ENCODE measurements around the gene ACTRT2. TPM values are rescaled to one million over a fixed set of nuclear protein-coding genes. Genes with fewer than 3 reads are reported as not detected.

Gene ACTRT2
- total RNA-seq, 1 donor from 2014 or later: not detected

DNA sequence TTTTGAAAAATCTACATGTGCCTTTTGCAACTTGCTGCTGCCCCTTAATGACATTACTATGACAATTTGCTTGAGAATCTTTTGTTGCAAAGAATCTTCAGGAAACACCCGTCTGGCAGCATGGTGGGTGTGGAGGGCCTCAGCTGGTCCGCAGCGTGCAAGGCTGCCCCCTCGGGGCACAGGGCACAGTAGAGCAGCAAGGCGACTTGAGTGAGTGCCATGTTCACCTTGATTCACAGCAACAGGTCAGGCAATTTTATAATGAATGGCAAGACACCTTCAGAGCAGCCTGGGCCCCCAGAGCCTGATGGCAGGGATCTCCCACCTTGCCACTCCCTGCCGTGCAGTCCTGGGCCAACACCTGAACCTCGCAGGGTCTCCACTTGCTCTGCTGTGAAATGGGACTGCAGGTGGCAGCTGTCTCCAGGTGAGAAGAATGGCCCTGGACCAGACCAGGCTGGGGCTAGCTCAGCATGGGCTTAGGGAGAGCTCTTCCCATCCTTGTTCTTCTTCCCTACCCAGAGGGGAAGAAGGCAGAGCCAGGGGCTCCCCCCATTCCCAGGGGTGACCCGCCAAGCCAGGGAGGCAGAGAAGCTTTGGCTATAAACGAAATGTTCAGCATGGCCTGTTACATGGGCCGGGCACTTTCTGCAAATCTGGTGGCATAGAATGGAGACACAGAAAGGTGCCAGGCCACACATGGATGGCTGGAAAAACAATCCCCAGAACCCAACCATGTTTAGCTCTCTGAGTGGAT lies 34.5 kb upstream of the ACTRT2 start:
- Mint-ChIP-seq H3K27me3 (ENCODE audit: unreplicated experiment) (peaks cover 2% of the 10 kb centered on the region), H3K4me3 (ENCODE audit: unreplicated experiment) (no peak overlapping the region), H3K9me3 (ENCODE audit: unreplicated experiment) (peaks cover 9% of the 10 kb centered on the region), H3K4me1 (ENCODE audit: low read depth, unreplicated experiment) (peaks cover 6% of the 10 kb centered on the region), H3K36me3 (ENCODE audit: unreplicated experiment) (peaks cover 7% of the 10 kb centered on the region), H3K27ac (ENCODE audit: unreplicated experiment) (no peak overlapping the region)
- TF ChIP-seq, protein P1, sequence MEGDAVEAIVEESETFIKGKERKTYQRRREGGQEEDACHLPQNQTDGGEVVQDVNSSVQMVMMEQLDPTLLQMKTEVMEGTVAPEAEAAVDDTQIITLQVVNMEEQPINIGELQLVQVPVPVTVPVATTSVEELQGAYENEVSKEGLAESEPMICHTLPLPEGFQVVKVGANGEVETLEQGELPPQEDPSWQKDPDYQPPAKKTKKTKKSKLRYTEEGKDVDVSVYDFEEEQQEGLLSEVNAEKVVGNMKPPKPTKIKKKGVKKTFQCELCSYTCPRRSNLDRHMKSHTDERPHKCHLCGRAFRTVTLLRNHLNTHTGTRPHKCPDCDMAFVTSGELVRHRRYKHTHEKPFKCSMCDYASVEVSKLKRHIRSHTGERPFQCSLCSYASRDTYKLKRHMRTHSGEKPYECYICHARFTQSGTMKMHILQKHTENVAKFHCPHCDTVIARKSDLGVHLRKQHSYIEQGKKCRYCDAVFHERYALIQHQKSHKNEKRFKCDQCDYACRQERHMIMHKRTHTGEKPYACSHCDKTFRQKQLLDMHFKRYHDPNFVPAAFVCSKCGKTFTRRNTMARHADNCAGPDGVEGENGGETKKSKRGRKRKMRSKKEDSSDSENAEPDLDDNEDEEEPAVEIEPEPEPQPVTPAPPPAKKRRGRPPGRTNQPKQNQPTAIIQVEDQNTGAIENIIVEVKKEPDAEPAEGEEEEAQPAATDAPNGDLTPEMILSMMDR (IDR thresholded peaks at IDR 0.05; ENCODE audit: partially characterized antibody, unreplicated experiment): no peak
- no peak for DNase-seq

DNA sequence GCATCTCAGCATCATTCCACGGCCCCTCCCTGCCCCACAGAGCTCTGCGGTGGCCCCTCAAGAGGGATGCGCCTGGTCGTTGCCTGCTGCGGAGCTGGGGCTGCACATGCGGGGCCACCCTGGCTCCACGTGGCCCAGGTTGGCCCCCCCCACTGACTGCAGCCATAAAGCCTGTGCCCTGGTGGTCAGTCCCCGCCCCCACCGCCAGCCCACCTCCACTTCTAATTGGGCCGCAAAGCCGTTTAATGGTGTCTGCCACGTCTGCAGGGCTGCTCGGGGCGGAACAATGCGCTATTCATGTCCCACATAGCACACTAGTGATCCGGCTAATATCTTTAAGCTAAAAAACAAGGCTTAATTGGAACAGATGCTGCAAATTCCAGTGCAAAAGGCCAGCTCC lies 33.5 kb upstream of the ACTRT2 start:
- peaks cover 11% of the 10 kb centered on the region for H3K36me3 Mint-ChIP-seq (ENCODE audit: unreplicated experiment)
- peaks cover 2% of the 10 kb centered on the region for H3K27me3 Mint-ChIP-seq (ENCODE audit: unreplicated experiment)
- no peak overlapping the region for H3K4me3 Mint-ChIP-seq (ENCODE audit: unreplicated experiment)
- no peak overlapping the region for H3K27ac Mint-ChIP-seq (ENCODE audit: unreplicated experiment)
- TF ChIP-seq, protein P1 (IDR thresholded peaks at IDR 0.05; ENCODE audit: partially characterized antibody, unreplicated experiment): no peak
- peaks cover 9% of the 10 kb centered on the region for H3K9me3 Mint-ChIP-seq (ENCODE audit: unreplicated experiment)
- no peak for DNase-seq
- peaks cover 5% of the 10 kb centered on the region for H3K4me1 Mint-ChIP-seq (ENCODE audit: low read depth, unreplicated experiment)

DNA sequence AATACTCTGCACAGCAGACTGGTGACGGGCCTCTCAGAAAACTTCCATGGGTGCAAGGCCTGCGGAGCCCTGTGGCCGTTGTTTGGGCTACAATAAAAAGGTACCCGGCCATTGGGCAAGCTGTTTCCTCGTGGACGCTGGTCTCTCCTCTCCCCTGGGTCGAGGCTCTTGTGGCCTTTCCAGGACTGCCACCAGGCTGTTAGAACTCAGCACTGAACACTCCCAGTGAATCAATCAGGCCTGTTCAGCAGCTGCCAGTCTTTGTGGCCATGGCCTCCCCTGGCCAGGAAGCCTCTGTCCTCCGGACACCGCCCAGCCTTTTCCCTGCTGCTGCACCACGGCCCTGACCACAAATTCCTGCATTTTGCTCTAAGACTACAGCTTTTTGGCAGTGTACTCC lies 33.0 kb upstream of the ACTRT2 start:
- peaks cover 2% of the 10 kb centered on the region for H3K27me3 Mint-ChIP-seq (ENCODE audit: unreplicated experiment)
- peaks cover 9% of the 10 kb centered on the region for H3K9me3 Mint-ChIP-seq (ENCODE audit: unreplicated experiment)
- H3K4me3 Mint-ChIP-seq (ENCODE audit: unreplicated experiment): no peak overlapping the region
- no peak for DNase-seq
- peaks cover 5% of the 10 kb centered on the region for H3K4me1 Mint-ChIP-seq (ENCODE audit: low read depth, unreplicated experiment)
- TF ChIP-seq, protein P1 (IDR thresholded peaks at IDR 0.05; ENCODE audit: partially characterized antibody, unreplicated experiment): no peak
- H3K27ac Mint-ChIP-seq (ENCODE audit: unreplicated experiment): no peak overlapping the region
- H3K36me3 Mint-ChIP-seq (ENCODE audit: unreplicated experiment): peaks cover 14% of the 10 kb centered on the region

DNA sequence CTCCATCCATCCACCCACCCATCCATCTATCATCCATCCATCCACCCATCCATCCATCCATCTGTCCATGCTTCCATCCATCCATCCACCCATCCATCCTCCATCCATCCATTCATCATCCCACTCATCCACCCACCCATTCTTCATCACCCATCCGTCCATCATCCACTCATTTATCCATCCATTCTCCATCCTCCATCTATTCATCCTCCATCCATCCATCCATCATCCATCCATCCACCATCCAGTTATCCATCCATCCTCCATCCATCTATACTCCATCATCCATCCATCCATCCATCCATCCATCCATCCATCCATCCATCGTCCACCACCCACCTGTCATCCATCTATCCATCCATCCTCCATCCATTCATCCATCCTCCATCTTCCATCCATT lies 32.1 kb upstream of the ACTRT2 start:
- Mint-ChIP-seq H3K9me3 (ENCODE audit: unreplicated experiment) (peaks cover 9% of the 10 kb centered on the region), H3K27ac (ENCODE audit: unreplicated experiment) (no peak overlapping the region), H3K36me3 (ENCODE audit: unreplicated experiment) (peaks cover 14% of the 10 kb centered on the region), H3K4me1 (ENCODE audit: low read depth, unreplicated experiment) (peaks cover 5% of the 10 kb centered on the region), H3K27me3 (ENCODE audit: unreplicated experiment) (peaks cover 2% of the 10 kb centered on the region), H3K4me3 (ENCODE audit: unreplicated experiment) (no peak overlapping the region)
- DNase-seq: no peak
- TF ChIP-seq, protein P1 (IDR thresholded peaks at IDR 0.05; ENCODE audit: partially characterized antibody, unreplicated experiment): no peak

DNA sequence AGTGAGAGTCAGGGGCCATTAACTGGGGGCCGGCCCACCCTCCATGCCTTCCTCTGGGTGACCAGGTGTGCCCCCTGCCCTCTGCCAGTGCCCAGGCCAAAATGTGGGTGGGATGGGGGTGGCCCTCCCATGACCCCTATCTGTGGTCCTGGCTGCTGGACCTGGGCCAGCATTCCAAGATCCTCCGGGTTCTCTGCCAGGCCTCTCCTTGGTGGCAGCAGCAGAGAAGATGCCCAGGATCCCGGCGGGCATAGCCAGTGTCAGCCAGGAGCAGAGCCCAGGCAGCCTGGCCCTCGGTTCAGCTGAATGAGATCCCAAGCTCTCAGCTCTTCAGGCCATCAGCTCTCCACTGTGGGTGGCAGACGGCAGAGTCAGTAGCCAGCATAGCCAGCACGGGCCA lies 31.3 kb upstream of the ACTRT2 start:
- peaks cover 14% of the 10 kb centered on the region for H3K36me3 Mint-ChIP-seq (ENCODE audit: unreplicated experiment)
- H3K4me1 Mint-ChIP-seq (ENCODE audit: low read depth, unreplicated experiment): peaks cover 5% of the 10 kb centered on the region
- H3K4me3 Mint-ChIP-seq (ENCODE audit: unreplicated experiment): no peak overlapping the region
- H3K9me3 Mint-ChIP-seq (ENCODE audit: unreplicated experiment): peaks cover 9% of the 10 kb centered on the region
- H3K27ac Mint-ChIP-seq (ENCODE audit: unreplicated experiment): no peak overlapping the region
- no peak for DNase-seq
- H3K27me3 Mint-ChIP-seq (ENCODE audit: unreplicated experiment): peaks cover 2% of the 10 kb centered on the region
- TF ChIP-seq, protein P1 (IDR thresholded peaks at IDR 0.05; ENCODE audit: partially characterized antibody, unreplicated experiment): no peak

All from glutamatergic neuron (in vitro differentiated cells).